ENCODE results near the gene NCOA1.

NCOA1 gene

GRCh38 chr2:24809316-24810007 is 318.4 kb downstream of the NCOA1 start:
- DNase-seq, result no peak

GRCh38 chr2:24813691-24814137 is 322.7 kb downstream of the NCOA1 start:
- DNase-seq, result no peak

- DNase-seq, result no peak
Measured at GRCh38 chr2:24814516-24814915, 323.5 kb downstream of the NCOA1 start.

DNA sequence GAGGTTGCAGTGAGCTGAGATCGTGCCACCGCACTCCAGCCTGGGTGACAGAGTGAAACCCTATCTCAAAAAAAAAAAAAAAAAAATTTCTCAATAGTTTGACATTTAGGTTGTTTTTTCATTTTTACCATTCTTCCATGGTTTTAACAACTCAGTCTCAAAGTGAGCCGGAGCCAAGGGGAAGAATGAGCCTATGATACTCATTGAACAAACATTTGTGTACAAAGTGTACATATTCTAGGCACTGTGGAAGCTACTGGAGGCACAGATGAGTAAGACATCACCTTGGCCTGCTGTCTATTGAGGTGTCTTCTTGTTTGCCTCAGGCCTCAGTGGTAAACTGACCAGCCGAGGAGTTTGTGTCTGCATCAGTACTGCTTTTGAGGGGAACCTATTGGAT is 324.1 kb downstream of the NCOA1 start:
- DNase-seq, result no peak

DNA sequence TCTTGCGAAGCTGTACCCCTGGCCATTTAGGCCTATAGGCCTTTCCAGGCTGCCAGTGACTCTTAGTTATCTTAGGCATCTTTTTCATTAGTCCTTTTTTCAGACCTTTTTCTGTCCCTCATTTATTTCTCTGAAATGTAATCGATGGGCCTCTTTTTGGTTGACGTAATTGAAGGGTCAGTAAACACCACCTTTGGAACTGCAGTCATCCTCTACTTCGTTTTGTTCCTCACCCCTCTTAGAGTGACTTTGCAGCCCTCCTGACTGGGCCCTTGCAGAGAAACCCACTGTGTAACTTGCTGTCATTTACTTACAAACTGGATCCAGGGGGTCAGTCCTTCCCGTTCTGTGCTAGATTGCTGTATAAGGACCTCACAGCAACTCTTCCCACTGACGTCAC is 325.4 kb downstream of the NCOA1 start:
- no peak for DNase-seq

GRCh38 chr2:24816884-24817283 is 325.8 kb downstream of the NCOA1 start:
- no peak for DNase-seq

DNA sequence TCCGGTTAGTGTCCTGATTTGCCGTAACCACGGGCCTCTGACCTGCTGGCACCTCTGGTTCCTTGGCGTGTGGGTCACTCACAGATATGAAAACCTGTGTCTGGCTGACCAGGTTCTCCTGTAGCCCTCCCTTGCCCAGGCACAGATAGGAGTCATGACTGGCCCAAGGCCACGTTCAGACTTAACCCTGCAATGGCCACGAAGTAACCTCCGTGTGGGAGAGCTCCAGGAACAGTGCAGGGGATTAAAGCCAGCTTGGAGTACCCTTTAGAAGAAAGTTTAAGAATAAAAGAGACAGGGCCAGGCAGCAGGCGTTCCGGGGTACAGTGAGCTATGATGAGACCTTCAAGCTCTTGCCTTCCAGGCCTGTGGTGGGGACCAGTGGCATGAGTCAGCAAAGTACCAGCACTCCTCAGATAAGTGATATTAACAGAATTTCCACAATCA is 327.7 kb downstream of the NCOA1 start:
- DNase-seq, result no peak

DNA sequence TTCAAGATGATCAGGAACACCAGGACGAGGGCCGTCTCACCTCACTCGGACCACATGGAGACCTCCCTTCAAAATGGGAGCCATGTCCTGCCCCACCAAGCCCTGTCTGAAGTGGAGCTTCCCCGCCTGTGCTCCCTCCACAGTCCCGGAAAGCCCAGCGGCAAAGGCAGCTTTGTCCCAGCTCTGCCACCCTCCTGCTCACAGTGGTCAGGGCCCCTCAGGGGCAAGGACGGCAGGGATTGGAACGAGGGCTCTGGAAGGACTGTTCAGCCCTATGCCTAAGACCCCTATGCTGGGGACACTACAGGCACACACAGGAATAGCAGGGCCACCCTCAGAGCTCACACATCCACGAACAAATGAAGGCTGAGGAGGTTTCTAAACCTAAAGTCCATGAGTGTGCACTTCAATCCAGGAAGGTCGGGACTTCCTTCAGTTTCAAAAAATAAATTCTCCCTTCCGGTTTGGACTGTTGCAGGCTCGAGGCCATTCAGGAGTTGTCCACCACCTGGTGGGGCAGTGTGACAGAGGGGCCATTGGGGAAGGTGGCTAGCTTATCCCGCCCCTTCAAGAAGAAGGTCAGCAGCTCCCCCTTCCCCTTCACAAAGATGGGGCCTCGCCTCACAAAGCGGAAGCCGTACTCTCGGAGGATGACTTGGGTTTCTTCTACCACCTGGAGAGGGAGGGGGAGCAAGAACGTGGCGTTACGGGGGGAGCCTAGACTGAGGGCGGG is 328.6 kb downstream of the NCOA1 start:
- DNase-seq, result no peak

GRCh38 chr2:24820175-24820513 is 329.1 kb downstream of the NCOA1 start:
- no peak for DNase-seq

Measured in NCI-H510A treated with DMSO at 0.1 percent for 48 hours (cell line).